ENCODE results near the gene ERVK3-1.

- TF ChIP-seq CTCF (IDR thresholded peaks at IDR 0.05) = no peak
- TF ChIP-seq POLR2A (IDR thresholded peaks at IDR 0.05) = no peak
These were observed 21.0 kb upstream of the ERVK3-1 start for GRCh38 chr19:58284199-58284598.
